Measurements from ENCODE around the gene TNS2. TPM values are rescaled to one million over a fixed set of nuclear protein-coding genes. Genes with fewer than 3 reads are reported as not detected.
A peak's percentile ranks its signal among the peaks of the same experiment; 100 is the strongest.

Gene TNS2
- total and polyA plus RNA-seq, 9 of the 15 experiments (the other 6 are each of a cell fraction or from before 2014, with no cell fraction given): 0.28 to 3.1 (median 1.2) TPM; not detected in 1

GRCh38 chr12:53079226-53080117 lies 29.6 kb downstream of the TNS2 start, which contains the start of gene SPRYD3 (continued):
- TF ChIP-seq THAP12 (CRISPR knock-in tag; IDR thresholded peaks at IDR 0.05): no peak
- TF ChIP-seq, protein P1, sequence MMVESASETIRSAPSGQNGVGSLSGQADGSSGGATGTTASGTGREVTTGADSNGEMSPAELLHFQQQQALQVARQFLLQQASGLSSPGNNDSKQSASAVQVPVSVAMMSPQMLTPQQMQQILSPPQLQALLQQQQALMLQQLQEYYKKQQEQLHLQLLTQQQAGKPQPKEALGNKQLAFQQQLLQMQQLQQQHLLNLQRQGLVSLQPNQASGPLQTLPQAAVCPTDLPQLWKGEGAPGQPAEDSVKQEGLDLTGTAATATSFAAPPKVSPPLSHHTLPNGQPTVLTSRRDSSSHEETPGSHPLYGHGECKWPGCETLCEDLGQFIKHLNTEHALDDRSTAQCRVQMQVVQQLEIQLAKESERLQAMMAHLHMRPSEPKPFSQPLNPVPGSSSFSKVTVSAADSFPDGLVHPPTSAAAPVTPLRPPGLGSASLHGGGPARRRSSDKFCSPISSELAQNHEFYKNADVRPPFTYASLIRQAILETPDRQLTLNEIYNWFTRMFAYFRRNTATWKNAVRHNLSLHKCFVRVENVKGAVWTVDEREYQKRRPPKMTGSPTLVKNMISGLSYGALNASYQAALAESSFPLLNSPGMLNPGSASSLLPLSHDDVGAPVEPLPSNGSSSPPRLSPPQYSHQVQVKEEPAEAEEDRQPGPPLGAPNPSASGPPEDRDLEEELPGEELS (CRISPR knock-in tag; IDR thresholded peaks at IDR 0.05; ENCODE audit: borderline replicate concordance): no peak
- TF ChIP-seq HES1 (IDR thresholded peaks at IDR 0.05; ENCODE audit: low read depth): no peak
- TF ChIP-seq ZNF586 (CRISPR knock-in tag; conservative IDR thresholded peaks at IDR 0.05): no peak
- no peak for TF ChIP-seq ZKSCAN3 (CRISPR knock-in tag; IDR thresholded peaks at IDR 0.05)
- no peak for TF ChIP-seq E2F5 (CRISPR knock-in tag; IDR thresholded peaks at IDR 0.05)
- TF ChIP-seq, protein P2, sequence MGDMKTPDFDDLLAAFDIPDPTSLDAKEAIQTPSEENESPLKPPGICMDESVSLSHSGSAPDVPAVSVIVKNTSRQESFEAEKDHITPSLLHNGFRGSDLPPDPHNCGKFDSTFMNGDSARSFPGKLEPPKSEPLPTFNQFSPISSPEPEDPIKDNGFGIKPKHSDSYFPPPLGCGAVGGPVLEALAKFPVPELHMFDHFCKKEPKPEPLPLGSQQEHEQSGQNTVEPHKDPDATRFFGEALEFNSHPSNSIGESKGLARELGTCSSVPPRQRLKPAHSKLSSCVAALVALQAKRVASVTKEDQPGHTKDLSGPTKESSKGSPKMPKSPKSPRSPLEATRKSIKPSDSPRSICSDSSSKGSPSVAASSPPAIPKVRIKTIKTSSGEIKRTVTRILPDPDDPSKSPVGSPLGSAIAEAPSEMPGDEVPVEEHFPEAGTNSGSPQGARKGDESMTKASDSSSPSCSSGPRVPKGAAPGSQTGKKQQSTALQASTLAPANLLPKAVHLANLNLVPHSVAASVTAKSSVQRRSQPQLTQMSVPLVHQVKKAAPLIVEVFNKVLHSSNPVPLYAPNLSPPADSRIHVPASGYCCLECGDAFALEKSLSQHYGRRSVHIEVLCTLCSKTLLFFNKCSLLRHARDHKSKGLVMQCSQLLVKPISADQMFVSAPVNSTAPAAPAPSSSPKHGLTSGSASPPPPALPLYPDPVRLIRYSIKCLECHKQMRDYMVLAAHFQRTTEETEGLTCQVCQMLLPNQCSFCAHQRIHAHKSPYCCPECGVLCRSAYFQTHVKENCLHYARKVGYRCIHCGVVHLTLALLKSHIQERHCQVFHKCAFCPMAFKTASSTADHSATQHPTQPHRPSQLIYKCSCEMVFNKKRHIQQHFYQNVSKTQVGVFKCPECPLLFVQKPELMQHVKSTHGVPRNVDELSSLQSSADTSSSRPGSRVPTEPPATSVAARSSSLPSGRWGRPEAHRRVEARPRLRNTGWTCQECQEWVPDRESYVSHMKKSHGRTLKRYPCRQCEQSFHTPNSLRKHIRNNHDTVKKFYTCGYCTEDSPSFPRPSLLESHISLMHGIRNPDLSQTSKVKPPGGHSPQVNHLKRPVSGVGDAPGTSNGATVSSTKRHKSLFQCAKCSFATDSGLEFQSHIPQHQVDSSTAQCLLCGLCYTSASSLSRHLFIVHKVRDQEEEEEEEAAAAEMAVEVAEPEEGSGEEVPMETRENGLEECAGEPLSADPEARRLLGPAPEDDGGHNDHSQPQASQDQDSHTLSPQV (IDR thresholded peaks at IDR 0.05): no peak
- TF ChIP-seq, protein P3, sequence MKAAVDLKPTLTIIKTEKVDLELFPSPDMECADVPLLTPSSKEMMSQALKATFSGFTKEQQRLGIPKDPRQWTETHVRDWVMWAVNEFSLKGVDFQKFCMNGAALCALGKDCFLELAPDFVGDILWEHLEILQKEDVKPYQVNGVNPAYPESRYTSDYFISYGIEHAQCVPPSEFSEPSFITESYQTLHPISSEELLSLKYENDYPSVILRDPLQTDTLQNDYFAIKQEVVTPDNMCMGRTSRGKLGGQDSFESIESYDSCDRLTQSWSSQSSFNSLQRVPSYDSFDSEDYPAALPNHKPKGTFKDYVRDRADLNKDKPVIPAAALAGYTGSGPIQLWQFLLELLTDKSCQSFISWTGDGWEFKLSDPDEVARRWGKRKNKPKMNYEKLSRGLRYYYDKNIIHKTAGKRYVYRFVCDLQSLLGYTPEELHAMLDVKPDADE (conservative IDR thresholded peaks at IDR 0.05; ENCODE audit: control insufficient read depth, low read depth, low read length): peak; percentile 12; the same call in 1 of the 2 replicates
- TF ChIP-seq ESRRB (CRISPR knock-in tag; IDR thresholded peaks at IDR 0.05; ENCODE audit: borderline replicate concordance): no peak
- TF ChIP-seq SUPT5H (IDR thresholded peaks at IDR 0.05): peak; percentile 78
- TF ChIP-seq NCOA2 (IDR thresholded peaks at IDR 0.05; ENCODE audit: partially characterized antibody in 2 of 2): no peak
- TF ChIP-seq CHD1 (IDR thresholded peaks at IDR 0.05; ENCODE audit: low read length): no peak
- TF ChIP-seq ELF4 (CRISPR knock-in tag; IDR thresholded peaks at IDR 0.05): no peak
- no peak for TF ChIP-seq COPS2 (conservative IDR thresholded peaks at IDR 0.05)
- TF ChIP-seq ZFX (CRISPR knock-in tag; IDR thresholded peaks at IDR 0.05): peak; percentile 88
